RPMI7951 (cell line): ENCODE measurements around the gene PLCB4. TPM values are rescaled to one million over a fixed set of nuclear protein-coding genes. Genes with fewer than 3 reads are reported as not detected.
"Not testable (repeated sequence)": the region's sequence is repeated elsewhere in the genome, so short reads cannot be mapped to it uniquely, and the experiment has no call there.

Experiments used
- DNase-seq: peaks from one replicate; pipeline ENCODE4 v3.0.0-alpha.2; 2012; ENCODE audit warnings: low read depth
- total RNA-seq: library from RNA; depleted of rRNA; stranded (reverse); fragments of >200 nt; shearing (Covaris generic); gene quantifications from 2 replicates; pipeline ENCODE4 v1.2.3, GENCODE V29; 2014

Gene PLCB4
- total RNA-seq, 1 experiment from 2014 or later = 5.4 TPM

- DNase-seq = no peak
Measured at GRCh38 chr20:9360431-9360830, 291.5 kb downstream of the PLCB4 start.

DNA sequence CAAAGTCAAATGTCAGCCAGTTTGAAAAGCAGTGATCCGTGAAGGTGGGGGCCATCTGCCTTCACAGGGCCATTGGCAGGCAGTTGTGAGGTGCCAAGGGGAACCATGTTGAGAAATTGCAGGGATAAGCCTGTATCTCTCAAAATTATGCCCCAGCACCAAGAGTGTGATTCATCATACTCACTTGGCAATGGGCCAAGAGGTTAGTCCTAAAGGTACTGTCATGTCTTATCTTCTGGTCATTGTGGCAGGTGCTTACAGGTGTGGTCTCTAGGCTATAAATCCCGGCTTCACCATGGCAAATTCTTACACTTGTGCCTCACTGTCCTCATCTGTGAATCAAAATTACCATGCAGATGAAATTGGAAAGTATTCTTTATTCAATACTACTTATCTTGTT, 294.8 kb downstream of the PLCB4 start:
- peak; percentile 28 for DNase-seq

GRCh38 chr20:9367328-9367727, 298.4 kb downstream of the PLCB4 start:
- no peak for DNase-seq

GRCh38 chr20:9367746-9368145, 298.9 kb downstream of the PLCB4 start:
- DNase-seq = no peak

DNA sequence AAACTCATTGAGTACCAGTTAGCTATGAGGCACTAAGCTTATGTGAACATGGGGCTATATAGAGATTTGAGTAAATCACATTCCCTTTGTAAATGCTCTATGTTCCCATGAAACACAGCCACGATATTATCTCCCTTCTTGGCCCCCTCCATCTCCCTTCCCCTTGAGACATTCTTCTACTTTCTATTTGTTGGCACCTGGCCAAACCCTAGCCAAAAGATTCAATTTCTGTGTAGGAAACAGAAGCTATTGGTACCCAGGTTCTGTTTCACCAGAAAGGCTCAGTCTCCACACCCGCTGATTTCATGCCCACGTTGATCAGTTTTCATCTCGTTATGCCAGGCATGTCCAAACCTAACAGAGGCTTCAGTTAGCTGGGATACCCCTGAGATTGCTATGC, 300.0 kb downstream of the PLCB4 start:
- no peak for DNase-seq

- DNase-seq = no peak
Measured at GRCh38 chr20:9369557-9369956, 300.7 kb downstream of the PLCB4 start.

GRCh38 chr20:9374072-9374471, 305.2 kb downstream of the PLCB4 start:
- DNase-seq = no peak

DNA sequence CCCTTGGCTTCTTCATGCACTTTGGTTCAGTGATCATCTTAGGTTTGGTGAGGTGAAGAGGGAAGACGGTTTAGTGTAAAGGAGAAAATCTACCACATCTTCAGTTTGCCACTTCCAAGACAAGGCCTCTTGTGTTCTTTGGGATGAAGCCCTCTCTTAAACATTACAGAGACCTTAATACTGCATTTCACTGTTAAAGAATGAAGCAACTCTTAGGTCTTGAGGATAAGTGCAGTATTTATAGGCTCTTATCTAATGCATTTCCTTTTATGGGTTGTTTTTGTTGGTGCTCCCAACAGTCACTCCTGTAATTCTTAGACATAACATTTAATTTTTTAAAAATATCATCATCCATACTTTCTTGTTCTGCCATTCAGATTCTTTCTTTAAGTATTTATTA, 305.6 kb downstream of the PLCB4 start:
- DNase-seq = no peak

- DNase-seq = no peak
Measured at GRCh38 chr20:9375221-9375681, 306.4 kb downstream of the PLCB4 start.

GRCh38 chr20:9377007-9377406, 308.1 kb downstream of the PLCB4 start:
- no peak for DNase-seq

DNA sequence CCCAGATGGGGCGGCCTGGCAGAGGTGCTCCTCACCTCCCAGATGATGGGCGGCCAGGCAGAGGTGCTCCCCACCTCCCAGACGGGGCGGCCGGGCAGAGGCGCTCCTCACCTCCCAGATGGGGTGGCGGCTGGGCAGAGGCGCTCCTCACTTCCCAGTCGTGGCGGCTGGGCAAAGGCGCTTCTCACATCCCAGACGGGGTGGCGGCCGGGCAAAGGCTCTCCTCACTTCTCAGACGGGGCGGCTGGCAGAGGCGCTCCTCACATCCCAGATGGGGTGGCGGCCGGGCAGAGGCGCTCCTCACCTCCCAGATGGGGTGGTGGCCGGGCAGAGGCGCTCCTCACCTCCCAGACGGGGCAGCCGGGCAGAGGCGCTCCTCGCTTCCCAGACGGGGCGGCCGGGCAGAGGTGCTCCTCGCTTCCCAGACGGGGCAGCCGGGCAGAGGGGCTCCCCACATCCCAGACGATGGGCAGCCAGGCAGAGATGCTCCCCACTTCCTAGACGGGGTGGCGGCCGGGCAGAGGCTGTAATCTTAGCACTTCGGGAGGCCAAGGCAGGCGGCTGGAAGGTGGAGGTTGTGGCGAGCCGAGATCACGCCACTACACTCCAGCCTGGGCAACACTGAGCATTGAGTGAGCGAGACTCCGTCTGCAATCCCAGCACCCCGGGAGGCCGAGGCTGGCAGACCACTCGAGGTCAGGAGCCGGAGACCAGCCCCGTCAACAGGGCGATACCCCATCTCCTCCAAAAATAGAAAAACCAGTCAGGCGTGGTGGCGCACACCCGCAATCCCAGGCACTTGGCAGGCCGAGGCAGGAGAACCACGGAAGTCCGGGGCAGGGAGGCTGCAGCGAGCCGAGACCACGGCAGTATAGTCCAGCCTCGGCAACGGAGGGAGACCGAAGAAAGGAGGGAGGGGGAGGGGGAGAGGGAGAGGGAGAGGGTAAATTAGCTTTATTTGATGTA, 316.7 kb downstream of the PLCB4 start:
- DNase-seq = not testable (repeated sequence)

GRCh38 chr20:9388160-9388812, 319.4 kb downstream of the PLCB4 start:
- no peak for DNase-seq

DNA sequence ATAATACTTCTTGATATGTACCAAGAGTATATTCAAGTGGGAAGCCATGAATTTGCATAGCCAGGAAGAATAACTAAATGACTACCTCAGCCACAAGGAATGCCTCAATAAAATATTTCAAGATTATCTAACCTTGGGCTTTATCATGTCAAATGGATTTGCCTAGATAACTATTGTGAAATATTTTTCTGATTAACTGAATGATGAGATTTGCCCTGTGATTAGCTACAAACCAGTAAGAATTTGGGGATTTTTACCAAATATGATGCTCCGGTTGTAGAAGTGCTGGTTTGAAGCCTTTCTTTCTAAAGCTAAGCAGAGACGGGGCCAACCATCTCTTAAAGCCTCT, 319.9 kb downstream of the PLCB4 start:
- no peak for DNase-seq

DNA sequence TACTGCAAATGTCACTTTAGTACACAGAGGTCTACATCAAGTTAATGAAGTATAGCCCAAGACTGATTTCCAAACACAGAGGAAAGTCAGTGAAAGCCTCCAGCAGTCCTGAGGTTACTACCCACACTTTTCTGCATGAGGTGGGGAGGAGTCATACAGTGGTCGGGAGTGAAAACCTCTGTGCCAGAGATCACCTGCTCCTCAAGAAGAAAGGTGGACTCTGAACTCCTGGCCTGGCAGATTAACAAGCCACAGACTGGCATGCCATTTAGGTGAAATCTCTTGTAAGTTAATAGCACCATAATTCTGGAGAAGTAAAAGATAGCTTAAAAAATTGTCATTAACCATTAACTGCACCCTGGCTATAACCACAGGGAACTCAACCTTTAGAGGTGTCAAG, 320.5 kb downstream of the PLCB4 start:
- DNase-seq = no peak

DNA sequence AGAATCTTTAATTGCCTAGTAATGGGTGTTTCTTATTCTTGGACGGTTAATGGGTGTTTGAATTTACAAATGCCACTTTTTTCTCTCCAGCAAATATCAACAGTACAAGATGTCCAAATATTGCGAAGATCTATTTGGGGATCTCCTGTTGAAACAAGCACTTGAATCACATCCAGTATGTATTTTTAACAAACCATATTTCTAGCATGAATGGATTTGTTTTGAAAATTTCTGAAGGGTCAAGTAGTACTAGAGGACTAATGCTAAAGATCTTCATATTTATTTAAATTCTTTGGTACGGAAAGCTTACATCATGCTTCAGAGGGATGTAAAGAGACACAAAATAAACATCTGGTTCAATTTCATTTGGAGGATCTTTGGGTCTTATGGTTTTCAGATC, 321.6 kb downstream of the PLCB4 start:
- no peak for DNase-seq

DNA sequence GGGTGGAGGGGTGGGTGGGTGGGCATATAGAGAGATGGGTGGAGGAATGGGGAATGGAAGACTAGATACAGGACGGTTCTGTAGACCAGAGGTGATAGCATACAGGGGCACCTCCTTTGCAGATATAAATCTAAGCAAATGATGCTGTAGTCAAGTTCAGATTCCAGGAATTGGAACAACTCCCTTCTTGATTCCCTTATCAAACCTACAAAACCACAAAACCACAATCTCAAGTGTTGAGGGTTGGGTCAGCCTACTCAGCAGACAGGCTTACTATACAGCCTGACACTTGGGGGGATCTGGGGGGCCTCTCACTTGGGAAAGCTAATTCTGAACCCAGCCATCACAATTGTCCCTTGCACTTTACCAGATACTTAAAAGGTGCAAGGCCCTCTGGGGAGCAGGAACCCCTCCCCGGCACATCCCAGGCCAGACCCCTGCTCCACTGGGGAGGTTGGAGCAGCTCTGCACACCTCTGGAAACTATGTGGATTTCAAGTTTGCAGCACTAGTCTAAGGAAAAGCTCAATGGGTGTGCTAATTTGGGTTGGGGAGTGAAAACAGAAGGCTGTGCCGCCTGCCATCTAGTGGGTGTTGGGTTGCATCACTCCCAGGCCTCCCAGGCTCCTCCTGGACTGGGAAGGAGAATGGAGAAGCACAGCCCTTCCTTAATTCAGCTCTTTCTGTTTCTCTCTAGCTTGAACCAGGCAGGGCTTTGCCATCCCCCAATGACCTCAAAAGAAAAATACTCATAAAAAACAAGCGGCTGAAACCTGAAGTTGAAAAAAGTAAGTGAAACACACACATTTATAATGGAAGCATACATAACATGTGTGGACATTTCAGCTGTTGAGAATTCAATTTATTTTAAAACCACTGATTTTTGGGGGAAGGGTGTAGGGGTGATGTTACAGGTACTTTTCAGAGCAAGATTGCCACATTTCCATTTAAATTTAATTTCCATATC, 324.3 kb downstream of the PLCB4 start:
- peak; percentile 72 for DNase-seq

DNA sequence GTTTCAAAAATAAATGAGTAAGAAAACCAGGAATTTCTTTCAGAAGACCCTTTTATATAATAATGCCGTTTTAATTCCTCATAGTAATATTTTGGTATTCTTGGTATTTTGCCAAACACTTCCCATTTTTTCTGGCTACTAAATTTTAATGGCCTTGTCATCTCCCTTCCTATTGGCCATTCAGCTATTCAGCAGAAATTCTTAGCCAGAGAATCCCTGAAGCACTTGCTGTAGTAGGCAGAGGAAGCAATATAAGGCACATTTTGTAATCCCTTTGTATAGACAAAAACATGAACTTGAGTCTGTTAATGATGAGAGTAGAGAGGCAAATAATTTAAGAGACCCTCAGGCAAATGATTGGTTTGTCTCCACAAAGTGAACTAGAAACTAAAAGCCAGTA, 327.1 kb downstream of the PLCB4 start:
- no peak for DNase-seq

DNA sequence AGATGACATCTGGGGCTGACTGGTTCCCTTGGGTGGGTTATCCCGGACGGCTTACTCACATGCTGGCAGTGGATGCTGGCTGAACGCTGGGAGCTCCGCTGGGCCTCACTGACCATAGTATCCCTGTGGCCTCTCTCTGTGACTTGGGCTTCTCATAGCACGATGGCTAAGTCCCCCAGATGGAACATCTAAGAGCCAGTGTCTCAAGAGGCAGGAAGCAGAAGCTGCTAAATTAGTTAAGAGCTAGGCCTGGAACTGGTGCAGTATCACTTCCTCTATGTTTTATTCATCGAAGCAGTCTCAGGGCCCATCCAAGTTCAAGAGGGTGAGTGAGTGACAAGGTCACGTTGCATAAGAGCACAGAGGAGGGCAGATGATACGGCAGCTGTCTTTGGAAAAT, 329.0 kb downstream of the PLCB4 start:
- no peak for DNase-seq

- DNase-seq = no peak
Measured at GRCh38 chr20:9398882-9399281, 330.0 kb downstream of the PLCB4 start.

DNA sequence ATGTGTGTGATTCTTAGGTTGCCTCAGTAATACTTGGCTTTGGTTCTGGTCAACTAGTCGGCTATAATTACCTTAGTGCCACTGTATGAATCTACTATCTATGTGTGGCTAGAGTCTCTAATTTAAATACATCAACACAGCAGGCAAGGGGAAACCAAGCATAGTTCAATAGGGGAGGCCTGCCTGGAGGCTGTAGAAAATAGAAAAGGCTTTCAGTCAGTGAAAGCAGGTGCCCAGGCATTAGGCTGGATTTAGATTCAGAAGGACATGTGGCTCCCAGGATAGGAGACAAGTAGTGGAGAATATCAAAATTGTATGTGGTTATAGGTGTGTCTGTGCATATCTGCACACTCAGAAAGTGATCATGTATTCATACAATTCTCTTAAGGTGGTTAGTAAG, 330.4 kb downstream of the PLCB4 start:
- no peak for DNase-seq

DNA sequence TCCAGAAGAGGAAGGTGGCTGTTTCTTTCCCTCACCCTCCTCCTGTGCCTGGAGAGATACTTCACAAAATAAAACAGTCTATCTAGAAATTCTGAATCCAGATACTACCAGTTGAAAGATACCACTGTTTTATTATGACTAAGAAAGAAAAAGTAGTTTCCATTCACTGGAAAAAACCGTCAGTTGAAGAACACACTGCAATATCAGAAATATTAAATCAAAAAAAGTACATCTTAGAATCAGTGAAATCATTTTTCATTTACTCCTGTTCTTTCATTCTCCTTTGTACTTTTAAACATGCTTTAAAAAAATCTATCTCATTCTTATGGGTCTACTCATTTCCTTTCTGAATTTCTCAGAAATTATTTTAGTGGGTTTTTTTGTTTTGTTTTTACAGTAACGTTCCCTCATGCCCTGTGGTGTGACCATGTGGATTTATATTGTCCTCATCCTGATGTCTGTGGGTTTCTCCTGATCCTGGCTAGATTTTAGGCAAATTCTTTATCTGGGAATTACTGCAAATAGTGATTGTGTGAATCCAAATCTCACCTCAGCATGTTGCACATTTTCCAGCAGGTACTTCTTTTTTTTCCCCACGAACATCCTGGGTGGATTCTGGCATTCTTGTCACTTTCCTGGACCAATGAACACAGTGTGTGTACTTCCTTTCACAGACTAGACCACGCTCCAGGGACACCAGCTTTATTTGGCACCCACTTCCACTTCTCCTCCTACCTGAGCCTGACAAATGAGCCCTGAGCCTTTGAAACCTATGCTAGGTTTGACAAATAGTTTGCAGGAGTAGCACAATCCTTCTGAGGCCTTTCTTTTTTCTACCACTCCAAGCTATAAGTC, 331.5 kb downstream of the PLCB4 start:
- no peak for DNase-seq
